T-cell (primary cell): ENCODE results near the gene AHNAK. TPM values are rescaled to one million over a fixed set of nuclear protein-coding genes. Genes with fewer than 3 reads are reported as not detected.

Source experiments
- ATAC-seq, 4 experiments: fragments of 200-7000 bp in 3 of 4; fragments of 150-1000 bp in 1 of 4; cut with Tn5 transposase; replicated peaks in 1 of 4; 1 replicate in 3 of 4; 2 replicates in 1 of 4; pipeline ENCODE4 v1.10.0; 2021; ENCODE audit warnings: moderate library complexity in 3 of 4, mild to moderate bottlenecking in 2 of 4, moderate number of reproducible peaks in 1 of 4
- CTCF ChIA-PET, 2 donors: fragments of 300-600 bp; sonication (Branson Sonifier 250); formaldehyde crosslinking; loops; one replicate each; lab custom pipeline; 2022; ENCODE audit warnings: antibody characterized with exemption in 2 of 2; lab: Charles Lee
- POLR2A ChIA-PET, 2 donors: fragments of 300-600 bp; sonication (Branson Sonifier 250); formaldehyde crosslinking; loops; one replicate each; lab custom pipeline; 2022; ENCODE audit warnings: antibody characterized with exemption in 2 of 2; lab: Charles Lee
- DNase-seq, 35 experiments: peaks; one replicate each; pipeline versions ENCODE4 v3.0.0 to v3.0.0-alpha.2; 2013 to 2023
- H3K27ac ChIP-seq: one replicate; pipeline ENCODE4 v1.5.1; 2013; ENCODE audit warnings: low read length
- H3K27me3 ChIP-seq, 2 experiments: replicated peaks in 1 of 2; 1 replicate in 1 of 2; 2 replicates in 1 of 2; pipeline versions ENCODE4 v1.6.1 to v1.7.0; 2013; ENCODE audit warnings: low read length in 1 of 2, mixed read lengths in 1 of 2; ENCODE audit not compliant: control insufficient read depth in 2 of 2, insufficient read depth in 2 of 2; ENCODE audit errors: extremely low read depth in 1 of 2
- H3K36me3 ChIP-seq, 2 donors: 1 replicate in 1 of 2; 2 replicates in 1 of 2; pipeline versions ENCODE4 v1.6.1 to v1.7.0; 2013; ENCODE audit warnings: low read length in 1 of 2; ENCODE audit not compliant: control insufficient read depth in 2 of 2, insufficient read depth in 1 of 2; ENCODE audit errors: extremely low read depth in 1 of 2
- H3K4me1 ChIP-seq, 2 experiments: 1 replicate in 1 of 2; 2 replicates in 1 of 2; pipeline versions ENCODE4 v1.6.1 to v1.7.0; 2013; ENCODE audit warnings: low read length in 2 of 2, mixed read lengths in 1 of 2; ENCODE audit not compliant: insufficient read depth in 2 of 2, control insufficient read depth in 1 of 2; ENCODE audit errors: extremely low read depth in 1 of 2
- H3K4me3 ChIP-seq, 2 donors: 1 replicate in 1 of 2; 2 replicates in 1 of 2; pipeline versions ENCODE4 v1.5.1 to v1.7.0; 2013; ENCODE audit warnings: mild to moderate bottlenecking in 2 of 2, low read length in 1 of 2, moderate library complexity in 1 of 2; ENCODE audit not compliant: control insufficient read depth in 1 of 2; ENCODE audit errors: extremely low read depth in 1 of 2
- H3K9me3 ChIP-seq: 2 replicates; pipeline ENCODE4 v1.7.0; 2013
- H3K27ac Mint-ChIP-seq, 2 donors: one replicate each; pipeline ENCODE4 v1.8.0; 2020 to 2021; ENCODE audit warnings: mild to moderate bottlenecking in 2 of 2, mixed read lengths in 2 of 2
- H3K27me3 Mint-ChIP-seq, 2 donors: one replicate each; pipeline ENCODE4 v1.8.0; 2021 to 2022; ENCODE audit warnings: mixed read lengths in 2 of 2
- H3K36me3 Mint-ChIP-seq: one replicate; pipeline ENCODE4 v1.8.0; 2021; ENCODE audit warnings: mixed read lengths
- H3K4me1 Mint-ChIP-seq, 3 donors: one replicate each; pipeline ENCODE4 v1.8.0; 2020 to 2022; ENCODE audit warnings: mixed read lengths in 3 of 3, mild to moderate bottlenecking in 1 of 3
- H3K4me3 Mint-ChIP-seq, 3 donors: one replicate each; pipeline ENCODE4 v1.8.0; 2020 to 2022; ENCODE audit warnings: mild to moderate bottlenecking in 3 of 3, mixed read lengths in 3 of 3, moderate library complexity in 3 of 3
- H3K9me3 Mint-ChIP-seq, 3 donors: one replicate each; pipeline ENCODE4 v1.8.0; 2020 to 2022; ENCODE audit warnings: mixed read lengths in 3 of 3
- WGBS: methylation state at CpG from one replicate; pipeline ENCODE4 v1.1.5; 2013; ENCODE audit warnings: missing lambda C conversion rate; ENCODE audit not compliant: insufficient coverage; 5-methylcytosine and 5-hydroxymethylcytosine counted together
- total RNA-seq, 35 experiments: library from RNA in 6 of 35; stranded (reverse) in 6 of 35; fragments of 120-200 nt in 1 of 35; gene quantifications; one replicate each; pipeline versions ENCODE4 v1.2.1 to v1.2.4 and lab custom pipeline; 2013 to 2026

The AHNAK gene
- total RNA-seq, 5 donors from 2014 or later (not counting 1 experiment from before 2014, with no cell fraction given), result 267 to 636 (median 395) TPM

- H3K27ac ChIP-seq, result no peak overlapping the region
- peaks cover 3% of the 10 kb centered on the region for H3K36me3 Mint-ChIP-seq
- H3K27ac Mint-ChIP-seq, result no peak overlapping the region
- H3K36me3 ChIP-seq, result no peaks in the 10 kb centered on the region
- no peaks in the 10 kb centered on the region for H3K27me3 Mint-ChIP-seq
- H3K4me1 Mint-ChIP-seq, result no peaks in the 10 kb centered on the region
- no peak for DNase-seq
- 96% methylated on average over 4 of the region's 5 CpGs for WGBS
- ChIA-PET CTCF (no interaction called here), POLR2A (no interaction called here)
- no peaks in the 10 kb centered on the region for H3K4me1 ChIP-seq
- H3K9me3 ChIP-seq, result no peaks in the 10 kb centered on the region
- no peak overlapping the region for H3K4me3 Mint-ChIP-seq
- ATAC-seq, result no peak
- peaks cover 0 to 4% of the 10 kb centered on the region in 2 experiments for H3K27me3 ChIP-seq
- H3K9me3 Mint-ChIP-seq, result no peaks in the 10 kb centered on the region
- H3K4me3 ChIP-seq, result no peak overlapping the region
Measured at GRCh38 chr11:62477927-62478326, 68.7 kb downstream of the AHNAK start.

GRCh38 chr11:62472063-62472884 lies 74.3 kb downstream of the AHNAK start:
- Mint-ChIP-seq H3K4me1 (no peaks in the 10 kb centered on the region), H3K4me3 (no peak overlapping the region), H3K27ac (no peak overlapping the region), H3K9me3 (no peaks in the 10 kb centered on the region), H3K36me3 (no peaks in the 10 kb centered on the region), H3K27me3 (no peaks in the 10 kb centered on the region)
- DNase-seq (no peak), ATAC-seq (no peak)
- Histone ChIP-seq H3K27ac (no peak overlapping the region), H3K36me3 (no peaks in the 10 kb centered on the region), H3K9me3 (no peaks in the 10 kb centered on the region), H3K4me3 (no peak overlapping the region), H3K27me3 (no peaks in the 10 kb centered on the region), H3K4me1 (no peaks in the 10 kb centered on the region)
- 85% methylated on average over 6 of the region's 9 CpGs for WGBS
- CTCF ChIA-PET, result no interaction called here
- POLR2A ChIA-PET, result no interaction called here

GRCh38 chr11:62471603-62472002 lies 75.0 kb downstream of the AHNAK start:
- no peak overlapping the region for H3K4me3 Mint-ChIP-seq
- H3K27ac Mint-ChIP-seq, result no peak overlapping the region
- 89% methylated on average over 2 of the region's 7 CpGs for WGBS
- H3K27me3 Mint-ChIP-seq, result no peaks in the 10 kb centered on the region
- ATAC-seq, result no peak
- no peak for DNase-seq
- ChIA-PET POLR2A (no interaction called here), CTCF (no interaction called here)
- Histone ChIP-seq H3K36me3 (no peaks in the 10 kb centered on the region), H3K27ac (no peak overlapping the region), H3K9me3 (no peaks in the 10 kb centered on the region), H3K27me3 (no peaks in the 10 kb centered on the region), H3K4me3 (no peak overlapping the region), H3K4me1 (no peaks in the 10 kb centered on the region)
- H3K9me3 Mint-ChIP-seq, result no peaks in the 10 kb centered on the region
- H3K36me3 Mint-ChIP-seq, result no peaks in the 10 kb centered on the region
- H3K4me1 Mint-ChIP-seq, result no peaks in the 10 kb centered on the region

- no peaks in the 10 kb centered on the region for H3K9me3 ChIP-seq
- POLR2A ChIA-PET, result interaction anchor here in 1 of 2 donors (0.6 kb wide), 1 partner anchor 940 kb away, joined by 3 read pairs; no protein-coding TSS in a partner anchor
- H3K4me3 ChIP-seq, result no peak overlapping the region
- CTCF ChIA-PET, result interaction anchor here in 1 of 2 donors (0.7 kb wide), 1 partner anchor 74 kb away, joined by 3 read pairs; no protein-coding TSS in a partner anchor
- DNase-seq, result no peak
- no peaks in the 10 kb centered on the region for H3K36me3 ChIP-seq
- Mint-ChIP-seq H3K4me1 (no peaks in the 10 kb centered on the region), H3K27me3 (no peaks in the 10 kb centered on the region), H3K9me3 (no peaks in the 10 kb centered on the region), H3K27ac (no peak overlapping the region), H3K36me3 (no peaks in the 10 kb centered on the region), H3K4me3 (no peak overlapping the region)
- 71% methylated on average over 1 of the region's 2 CpGs for WGBS
- H3K27ac ChIP-seq, result no peak overlapping the region
- H3K27me3 ChIP-seq, result no peaks in the 10 kb centered on the region
- no peak for ATAC-seq
- no peaks in the 10 kb centered on the region for H3K4me1 ChIP-seq
Measured at GRCh38 chr11:62468577-62468976, 78.0 kb downstream of the AHNAK start.

DNA sequence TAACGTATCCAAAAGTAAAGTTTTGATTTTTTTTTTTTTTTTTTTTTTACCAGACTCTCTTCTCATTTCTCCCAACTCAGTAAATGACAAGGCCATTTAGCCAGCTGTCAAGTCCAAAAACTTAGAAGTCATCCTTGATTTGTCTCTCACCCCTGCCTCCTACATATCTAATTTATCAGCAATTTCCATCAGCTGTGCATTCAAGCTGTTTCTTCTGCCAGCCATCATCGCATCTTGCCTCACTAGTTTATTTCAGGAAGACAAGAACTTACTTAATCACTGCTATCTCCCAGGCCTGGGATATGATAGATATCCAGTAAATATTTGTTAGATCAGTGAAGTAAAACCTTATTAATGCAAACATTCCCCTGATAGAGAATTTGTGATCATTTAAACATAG lies 80.2 kb downstream of the AHNAK start:
- Mint-ChIP-seq H3K4me3 (no peak overlapping the region), H3K27ac (no peak overlapping the region), H3K9me3 (no peaks in the 10 kb centered on the region), H3K4me1 (peaks cover 0 to 5% (median 0%) of the 10 kb centered on the region in 3 donors), H3K27me3 (no peaks in the 10 kb centered on the region), H3K36me3 (no peaks in the 10 kb centered on the region)
- no peak for DNase-seq
- no peak overlapping the region for H3K4me3 ChIP-seq
- H3K27me3 ChIP-seq, result no peaks in the 10 kb centered on the region
- H3K4me1 ChIP-seq, result peaks cover 0 to 4% of the 10 kb centered on the region in 2 experiments
- H3K27ac ChIP-seq, result no peak overlapping the region
- H3K36me3 ChIP-seq, result no peaks in the 10 kb centered on the region
- CTCF ChIA-PET, result interaction anchor here in 1 of 2 donors (0.7 kb wide), 1 partner anchor 33 kb away, joined by 6 read pairs; no protein-coding TSS in a partner anchor
- POLR2A ChIA-PET, result no interaction called here
- ATAC-seq, result no peak
- WGBS, result no CpG with 5 or more reads among the region's 2 CpGs
- no peaks in the 10 kb centered on the region for H3K9me3 ChIP-seq

- Histone ChIP-seq H3K27ac (no peak overlapping the region), H3K4me3 (no peak overlapping the region), H3K4me1 (peaks cover 0 to 4% of the 10 kb centered on the region in 2 experiments), H3K36me3 (no peaks in the 10 kb centered on the region), H3K9me3 (no peaks in the 10 kb centered on the region), H3K27me3 (no peaks in the 10 kb centered on the region)
- Mint-ChIP-seq H3K27me3 (no peaks in the 10 kb centered on the region), H3K4me3 (no peak overlapping the region), H3K9me3 (no peaks in the 10 kb centered on the region), H3K4me1 (peaks cover 0 to 5% (median 0%) of the 10 kb centered on the region in 3 donors), H3K27ac (no peak overlapping the region), H3K36me3 (no peaks in the 10 kb centered on the region)
- DNase-seq (no peak), ATAC-seq (no peak)
- ChIA-PET CTCF (interaction anchor here in 1 of 2 donors (0.6 kb wide), 1 partner anchor 23 kb away, joined by 5 read pairs; no protein-coding TSS in a partner anchor), POLR2A (no interaction called here)
- 87% methylated on average over 7 of the region's 7 CpGs for WGBS
Measured at GRCh38 chr11:62464655-62465054, 82.0 kb downstream of the AHNAK start.
